Neural progenitor cell (in vitro differentiated cells): ENCODE data around the gene BDKRB2.

Experiments
- EZH2 ChIP-seq: fragments of 200-600 bp; sonication (generic); IDR thresholded peaks from 2 replicates; pipeline ENCODE4 v1.6.1; 2017; ENCODE audit warnings: antibody characterized with exemption, mild to moderate bottlenecking, moderate library complexity
- TF ChIP-seq, protein P1 (sequence below): fragments of 200-600 bp; sonication (generic); IDR thresholded peaks from 2 replicates; pipeline ENCODE4 v1.5.1; 2017; ENCODE audit warnings: antibody characterized with exemption, mild to moderate bottlenecking

DNA sequence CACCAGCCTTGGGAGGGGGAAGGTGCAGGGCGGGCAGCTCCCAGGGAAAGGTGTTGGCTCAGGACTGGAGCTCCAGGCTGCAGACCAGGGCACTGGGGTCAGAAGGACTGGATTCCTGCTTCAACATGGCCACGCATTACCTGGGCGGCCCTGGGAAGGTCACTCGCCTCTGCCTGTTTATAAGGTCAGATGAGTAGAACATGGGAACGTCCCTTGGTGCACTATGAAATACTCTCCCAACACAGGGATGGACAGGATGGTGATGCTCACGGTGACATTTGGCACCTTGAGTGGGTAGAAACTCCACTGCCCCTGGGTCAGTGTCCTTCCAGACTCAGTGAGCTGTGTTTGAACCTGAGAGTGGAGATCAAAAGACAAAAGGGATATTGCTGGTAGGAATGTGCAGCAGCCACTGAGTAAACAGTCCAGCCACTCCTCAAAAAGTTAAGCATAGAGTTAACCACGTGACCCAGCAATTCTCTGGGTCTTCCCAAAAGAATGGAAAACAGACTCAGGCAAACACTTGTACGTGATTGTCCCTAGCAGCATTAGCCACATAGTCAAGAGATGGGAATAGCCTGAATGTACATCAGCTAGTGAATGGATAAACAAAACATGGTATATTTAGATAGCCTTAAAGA lies 9.1 kb upstream of the BDKRB2 start:
- TF ChIP-seq, protein P1, sequence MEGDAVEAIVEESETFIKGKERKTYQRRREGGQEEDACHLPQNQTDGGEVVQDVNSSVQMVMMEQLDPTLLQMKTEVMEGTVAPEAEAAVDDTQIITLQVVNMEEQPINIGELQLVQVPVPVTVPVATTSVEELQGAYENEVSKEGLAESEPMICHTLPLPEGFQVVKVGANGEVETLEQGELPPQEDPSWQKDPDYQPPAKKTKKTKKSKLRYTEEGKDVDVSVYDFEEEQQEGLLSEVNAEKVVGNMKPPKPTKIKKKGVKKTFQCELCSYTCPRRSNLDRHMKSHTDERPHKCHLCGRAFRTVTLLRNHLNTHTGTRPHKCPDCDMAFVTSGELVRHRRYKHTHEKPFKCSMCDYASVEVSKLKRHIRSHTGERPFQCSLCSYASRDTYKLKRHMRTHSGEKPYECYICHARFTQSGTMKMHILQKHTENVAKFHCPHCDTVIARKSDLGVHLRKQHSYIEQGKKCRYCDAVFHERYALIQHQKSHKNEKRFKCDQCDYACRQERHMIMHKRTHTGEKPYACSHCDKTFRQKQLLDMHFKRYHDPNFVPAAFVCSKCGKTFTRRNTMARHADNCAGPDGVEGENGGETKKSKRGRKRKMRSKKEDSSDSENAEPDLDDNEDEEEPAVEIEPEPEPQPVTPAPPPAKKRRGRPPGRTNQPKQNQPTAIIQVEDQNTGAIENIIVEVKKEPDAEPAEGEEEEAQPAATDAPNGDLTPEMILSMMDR = no peak
- no peak for TF ChIP-seq EZH2
